Neutrophil (primary cell): Measurements from ENCODE around the gene CHST13.
"Not testable (repeated sequence)": the region's sequence is repeated elsewhere in the genome, so short reads cannot be mapped to it uniquely, and the experiment has no call there.

Source experiments
- H3K27ac ChIP-seq: fragments of 200-600 bp; sonication (generic); 2 replicates; pipeline ENCODE4 v1.5.1; 2016; ENCODE audit warnings: mild to moderate bottlenecking, moderate library complexity
- H3K27me3 ChIP-seq: fragments of 200-600 bp; sonication (generic); 2 replicates; pipeline ENCODE4 v1.6.0; 2016; ENCODE audit warnings: mild to moderate bottlenecking
- H3K36me3 ChIP-seq: fragments of 200-600 bp; sonication (generic); 2 replicates; pipeline ENCODE4 v1.5.1; 2017
- H3K4me1 ChIP-seq, 2 experiments: fragments of 200-600 bp in 1 of 2; sonication (generic) in 1 of 2; 1 replicate in 1 of 2; 2 replicates in 1 of 2; pipeline versions ENCODE4 v1.5.1 to v1.6.1; 2013 to 2016; ENCODE audit warnings: low read depth in 1 of 2, low read length in 1 of 2, mild to moderate bottlenecking in 1 of 2, moderate library complexity in 1 of 2; ENCODE audit not compliant: control insufficient read depth in 1 of 2, insufficient read depth in 1 of 2
- H3K4me3 ChIP-seq, 2 experiments: fragments of 200-600 bp in 1 of 2; sonication (generic) in 1 of 2; 1 replicate in 1 of 2; 2 replicates in 1 of 2; pipeline ENCODE4 v1.5.1; 2013 to 2016; ENCODE audit warnings: low read depth in 1 of 2, low read length in 1 of 2, mild to moderate bottlenecking in 1 of 2, moderate library complexity in 1 of 2
- H3K9me3 ChIP-seq: fragments of 200-600 bp; sonication (generic); 2 replicates; pipeline ENCODE4 v1.5.1; 2016
- TF ChIP-seq, protein P1 (sequence below): fragments of 200-600 bp; sonication (generic); IDR thresholded peaks from 2 replicates; pipeline ENCODE4 v1.5.1; 2016; ENCODE audit warnings: antibody characterized with exemption

Gene CHST13

GRCh38 chr3:126580746-126581145 is 56.8 kb downstream of the CHST13 start:
- H3K27me3 ChIP-seq: no peaks in the 10 kb centered on the region
- TF ChIP-seq, protein P1, sequence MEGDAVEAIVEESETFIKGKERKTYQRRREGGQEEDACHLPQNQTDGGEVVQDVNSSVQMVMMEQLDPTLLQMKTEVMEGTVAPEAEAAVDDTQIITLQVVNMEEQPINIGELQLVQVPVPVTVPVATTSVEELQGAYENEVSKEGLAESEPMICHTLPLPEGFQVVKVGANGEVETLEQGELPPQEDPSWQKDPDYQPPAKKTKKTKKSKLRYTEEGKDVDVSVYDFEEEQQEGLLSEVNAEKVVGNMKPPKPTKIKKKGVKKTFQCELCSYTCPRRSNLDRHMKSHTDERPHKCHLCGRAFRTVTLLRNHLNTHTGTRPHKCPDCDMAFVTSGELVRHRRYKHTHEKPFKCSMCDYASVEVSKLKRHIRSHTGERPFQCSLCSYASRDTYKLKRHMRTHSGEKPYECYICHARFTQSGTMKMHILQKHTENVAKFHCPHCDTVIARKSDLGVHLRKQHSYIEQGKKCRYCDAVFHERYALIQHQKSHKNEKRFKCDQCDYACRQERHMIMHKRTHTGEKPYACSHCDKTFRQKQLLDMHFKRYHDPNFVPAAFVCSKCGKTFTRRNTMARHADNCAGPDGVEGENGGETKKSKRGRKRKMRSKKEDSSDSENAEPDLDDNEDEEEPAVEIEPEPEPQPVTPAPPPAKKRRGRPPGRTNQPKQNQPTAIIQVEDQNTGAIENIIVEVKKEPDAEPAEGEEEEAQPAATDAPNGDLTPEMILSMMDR: no peak
- H3K36me3 ChIP-seq: no peaks in the 10 kb centered on the region
- no peaks in the 10 kb centered on the region for H3K4me1 ChIP-seq
- H3K27ac ChIP-seq: no peak overlapping the region
- no peaks in the 10 kb centered on the region for H3K9me3 ChIP-seq
- no peak overlapping the region for H3K4me3 ChIP-seq

DNA sequence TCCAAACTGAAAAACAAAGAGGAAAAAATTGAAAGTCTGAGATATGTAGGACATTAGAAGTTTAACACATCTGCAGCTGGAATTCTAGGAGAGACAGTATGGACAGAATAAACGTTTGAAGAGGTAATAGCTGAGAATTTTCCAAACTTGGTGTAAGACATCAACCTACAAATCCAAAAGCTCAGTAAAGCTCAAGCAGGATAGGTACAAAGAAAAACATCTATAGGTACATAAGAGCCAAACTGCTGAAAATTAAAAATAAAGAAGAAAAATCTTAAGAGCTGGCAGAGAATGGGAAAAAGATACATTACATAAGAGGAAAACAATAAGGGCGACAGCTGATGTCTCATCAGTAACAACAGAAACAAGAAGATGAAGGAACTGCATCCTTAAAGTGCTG is 57.6 kb downstream of the CHST13 start:
- Histone ChIP-seq H3K9me3 (no peaks in the 10 kb centered on the region), H3K36me3 (no peaks in the 10 kb centered on the region), H3K27me3 (no peaks in the 10 kb centered on the region), H3K4me1 (no peaks in the 10 kb centered on the region), H3K27ac (no peak overlapping the region), H3K4me3 (no peak overlapping the region)
- TF ChIP-seq, protein P1: no peak

GRCh38 chr3:126582311-126582710 is 58.4 kb downstream of the CHST13 start:
- Histone ChIP-seq H3K4me1 (no peaks in the 10 kb centered on the region), H3K36me3 (no peaks in the 10 kb centered on the region), H3K27ac (no peak overlapping the region), H3K9me3 (no peaks in the 10 kb centered on the region), H3K4me3 (no peak overlapping the region), H3K27me3 (no peaks in the 10 kb centered on the region)
- TF ChIP-seq, protein P1: no peak

DNA sequence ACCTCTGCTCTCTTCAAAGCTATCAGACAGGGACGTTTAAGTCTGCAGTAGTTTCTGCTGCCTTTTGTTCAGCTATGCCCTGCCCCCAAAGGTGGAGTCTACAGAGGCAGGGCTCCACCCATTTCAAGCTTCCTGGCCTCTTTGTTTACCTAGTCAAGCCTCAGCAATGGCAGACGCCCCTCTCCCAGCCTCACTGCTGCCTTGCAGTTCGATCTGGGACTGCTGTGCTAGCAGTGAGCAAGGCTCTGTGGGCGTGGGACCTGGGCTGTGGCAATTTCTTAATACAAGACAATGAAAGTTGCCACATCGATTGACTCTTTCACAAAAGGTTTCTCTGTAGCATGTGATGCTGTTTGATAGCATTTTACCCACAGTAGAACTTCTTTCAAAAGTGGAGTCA is 67.6 kb downstream of the CHST13 start:
- not testable (repeated sequence) for H3K27ac ChIP-seq, H3K4me3 ChIP-seq, H3K9me3 ChIP-seq, H3K4me1 ChIP-seq, H3K36me3 ChIP-seq, H3K27me3 ChIP-seq
